Hematopoietic multipotent progenitor cell treated with erythropoietin and hydrocortisone succinate and interleukin-3 and kit ligand, for 17 days (in vitro differentiated cells): ENCODE data around the gene ADAMTS2.
"Not testable (repeated sequence)": the region's sequence is repeated elsewhere in the genome, so short reads cannot be mapped to it uniquely, and the experiment has no call there.

ENCODE experiments used
- DNase-seq: peaks from one replicate; pipeline ENCODE4 v3.0.0-alpha.2; 2015; ENCODE audit warnings: low spot score

ADAMTS2 gene

DNA sequence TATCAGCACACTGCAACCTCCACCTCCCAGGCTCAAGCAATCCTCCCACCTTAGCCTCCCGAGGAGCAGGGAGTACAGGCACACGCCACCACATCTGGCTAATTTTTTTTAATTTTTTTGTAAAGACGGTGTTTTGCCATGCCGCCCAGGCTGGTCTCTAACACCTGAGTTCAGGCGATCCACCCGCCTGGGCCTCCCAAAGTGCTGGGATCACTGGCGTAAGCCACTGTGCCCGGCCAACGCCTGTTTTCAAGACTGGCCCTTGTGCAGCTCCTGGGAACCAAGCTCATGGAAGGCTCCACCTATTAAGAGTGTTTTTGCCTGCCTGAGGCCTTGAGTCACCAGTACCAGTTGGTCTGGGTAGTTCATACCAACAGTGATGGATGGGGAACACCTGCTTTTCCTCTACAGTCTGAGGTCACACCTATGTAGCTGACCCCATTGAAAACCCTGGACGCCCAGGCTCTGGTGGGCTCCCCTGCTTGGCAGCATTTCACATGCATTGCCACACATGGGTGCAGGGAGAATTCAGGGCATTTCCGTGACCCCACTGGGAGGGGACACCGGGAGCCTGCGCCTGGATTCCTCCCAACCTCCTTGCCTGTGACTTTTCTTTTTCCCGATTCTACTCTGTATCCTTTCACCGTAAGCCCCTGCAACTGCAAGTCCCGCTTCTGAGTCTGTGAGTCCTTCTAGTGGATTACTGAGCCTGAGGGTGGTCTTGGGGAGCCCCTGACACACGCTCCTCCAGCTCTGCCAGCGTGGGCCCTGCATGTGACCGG is 221.6 kb downstream of the ADAMTS2 start:
- DNase-seq = no peak

DNA sequence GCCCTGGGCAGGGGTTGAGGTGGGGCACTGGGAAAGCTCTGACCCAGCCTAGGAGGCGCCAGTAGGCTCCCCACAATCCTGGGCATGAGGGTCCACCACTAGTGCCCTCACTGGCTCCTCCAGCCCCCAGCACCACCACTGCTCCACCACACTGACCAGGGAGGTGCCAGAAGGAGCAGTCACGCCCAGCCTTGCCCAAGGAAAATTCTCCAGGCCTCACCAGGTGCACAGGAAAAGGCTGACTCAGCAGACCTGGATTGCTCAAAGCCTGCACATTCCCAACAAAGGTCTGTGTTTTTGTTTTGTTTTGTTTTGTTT is 222.2 kb downstream of the ADAMTS2 start:
- no peak for DNase-seq

DNA sequence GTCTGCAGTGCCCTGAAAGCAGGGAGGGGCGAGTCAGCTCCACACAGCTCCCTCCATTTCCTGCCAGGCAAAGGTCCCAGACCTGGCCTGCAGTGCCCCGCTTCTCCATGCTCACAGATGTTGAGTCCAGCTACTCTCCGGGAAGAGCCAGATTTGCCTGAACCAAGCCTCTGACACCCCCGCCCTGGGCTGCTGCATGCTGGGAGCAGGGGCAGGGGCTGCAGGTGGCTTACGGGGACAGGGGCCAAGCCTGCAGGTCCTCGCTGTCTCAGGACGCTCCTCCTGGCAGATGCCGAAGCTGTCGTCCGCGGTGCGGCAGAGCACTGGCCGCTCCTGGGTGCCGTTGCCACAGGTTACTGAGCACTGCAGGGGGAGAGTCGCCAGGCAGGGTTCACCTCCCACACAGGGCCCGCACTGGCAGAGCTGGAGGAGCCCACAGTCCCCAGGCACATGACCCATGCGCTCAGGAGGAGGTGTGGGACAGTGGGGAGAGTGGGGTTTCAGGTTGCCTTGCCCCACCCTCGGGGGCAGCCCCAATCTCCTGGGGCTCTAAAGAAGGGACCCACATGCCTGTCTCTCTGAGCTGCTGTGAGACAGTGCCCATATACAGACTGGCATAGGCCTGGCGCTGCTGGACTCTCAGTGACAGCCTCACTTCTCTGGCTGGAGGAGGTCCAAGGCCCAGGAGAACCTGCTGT is 222.7 kb downstream of the ADAMTS2 start:
- no peak for DNase-seq

DNA sequence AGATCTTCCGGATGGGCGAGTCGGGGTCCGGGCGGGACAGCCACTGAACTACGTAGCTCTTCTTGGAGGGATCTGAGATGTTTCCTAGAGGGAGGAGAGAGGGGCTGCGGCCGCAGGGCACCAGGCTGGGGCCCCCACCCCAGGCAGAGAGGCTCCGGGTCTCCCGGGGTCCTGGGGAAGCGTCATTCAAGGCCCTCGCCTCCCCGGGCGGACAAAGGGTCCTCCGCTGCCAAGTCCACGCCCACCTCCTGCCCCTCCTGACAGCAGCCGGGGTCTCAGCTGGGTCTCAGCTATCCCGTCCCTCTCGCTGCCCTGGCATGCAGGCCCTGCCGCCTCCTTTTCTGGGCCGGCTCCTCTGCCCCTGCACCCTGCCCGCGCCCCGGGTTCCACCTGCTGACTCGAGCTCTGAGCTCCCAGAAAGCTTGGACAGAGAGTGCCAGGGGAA is 223.6 kb downstream of the ADAMTS2 start:
- DNase-seq = no peak

DNA sequence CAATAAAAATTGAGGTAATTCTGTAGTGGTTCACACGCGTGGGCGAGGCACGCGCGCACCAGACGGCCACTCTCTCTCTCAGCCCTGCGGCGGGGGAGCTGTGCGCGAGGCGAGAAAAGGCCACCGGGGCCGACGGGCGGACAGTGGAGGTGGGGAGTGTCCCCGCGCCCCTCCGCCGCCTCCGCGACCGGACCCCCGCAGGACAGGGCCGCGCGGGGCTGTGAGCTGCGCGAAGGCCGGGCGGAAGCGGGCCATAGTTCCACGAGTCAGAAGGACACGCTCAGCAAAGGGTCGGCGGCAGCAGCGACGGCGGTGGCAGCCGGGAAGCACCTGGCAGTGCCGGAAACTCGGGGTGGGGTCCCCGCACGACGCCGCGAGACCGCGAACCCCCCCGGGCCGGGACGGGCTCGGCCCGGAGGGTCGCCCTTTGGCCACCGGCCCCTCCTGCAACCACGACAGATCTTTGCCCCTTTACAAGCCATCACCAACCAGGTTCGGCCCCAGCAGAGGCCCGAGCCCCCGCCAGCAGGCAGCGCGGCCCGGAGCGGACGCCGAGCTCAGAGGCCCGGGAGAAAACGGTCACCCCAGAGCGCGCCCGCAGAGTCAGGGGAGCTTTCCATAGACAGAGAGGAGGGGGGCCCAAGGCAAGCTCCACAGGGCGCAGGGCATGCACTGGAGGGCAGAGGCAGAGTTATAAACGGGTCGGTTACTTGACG is 224.2 kb downstream of the ADAMTS2 start:
- no peak for DNase-seq

DNA sequence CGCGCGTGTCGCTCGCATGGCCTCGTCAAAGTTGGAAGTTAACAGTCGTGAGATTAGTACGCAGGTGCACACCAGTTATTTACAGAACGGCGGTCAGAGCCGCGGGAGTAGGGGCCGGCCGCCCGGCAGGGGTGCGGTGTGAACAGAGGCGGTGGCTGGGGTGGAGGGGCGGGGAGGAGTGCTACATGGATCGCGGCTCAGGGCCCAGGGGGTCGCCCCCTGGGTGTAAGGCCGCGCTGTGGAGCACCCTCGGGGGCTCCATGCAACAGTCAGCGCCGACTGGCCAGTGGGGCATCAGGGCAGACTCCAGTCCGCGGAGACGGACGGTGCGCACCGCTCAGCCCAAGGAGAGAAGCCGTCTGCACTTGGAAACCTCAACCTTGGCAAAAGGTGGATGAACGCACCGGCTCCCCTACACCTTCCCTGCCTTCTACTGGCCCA is 224.8 kb downstream of the ADAMTS2 start:
- DNase-seq = no peak

DNA sequence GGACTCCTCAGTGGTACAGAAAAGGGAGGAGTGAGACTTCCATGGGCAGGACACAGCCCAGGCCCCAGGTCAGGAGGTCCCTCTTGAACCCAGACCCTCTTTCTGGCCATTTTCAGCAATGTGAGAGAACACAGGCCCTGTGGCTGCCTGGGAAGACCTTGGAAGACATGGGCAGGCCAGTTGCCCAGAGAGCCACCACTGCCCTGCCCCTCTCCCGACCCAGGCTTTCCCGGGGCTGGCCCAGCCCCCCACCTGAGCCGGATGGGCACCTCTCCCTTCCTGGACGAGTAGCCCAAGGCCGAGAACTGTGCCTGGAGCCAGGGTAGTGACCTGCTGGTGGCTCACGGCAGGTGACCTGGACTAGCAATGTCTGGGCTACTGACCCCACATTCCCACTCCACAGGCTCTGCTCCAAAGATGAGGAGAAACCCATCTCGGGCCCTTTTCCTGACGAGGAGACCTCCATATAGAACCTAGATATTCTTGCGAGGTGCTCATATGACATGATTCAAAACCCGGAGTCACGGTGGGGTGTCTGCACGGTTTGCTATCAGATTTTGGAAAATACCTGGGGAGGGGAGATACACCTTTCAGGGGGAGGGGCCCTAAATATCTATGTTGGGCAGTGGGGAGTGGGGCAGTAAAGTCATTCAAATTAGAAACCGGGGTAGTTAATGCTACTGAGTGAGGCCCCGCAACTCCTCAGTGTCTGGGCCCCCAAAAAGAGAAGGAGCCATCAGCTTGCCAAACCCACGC is 225.7 kb downstream of the ADAMTS2 start:
- DNase-seq = no peak

DNA sequence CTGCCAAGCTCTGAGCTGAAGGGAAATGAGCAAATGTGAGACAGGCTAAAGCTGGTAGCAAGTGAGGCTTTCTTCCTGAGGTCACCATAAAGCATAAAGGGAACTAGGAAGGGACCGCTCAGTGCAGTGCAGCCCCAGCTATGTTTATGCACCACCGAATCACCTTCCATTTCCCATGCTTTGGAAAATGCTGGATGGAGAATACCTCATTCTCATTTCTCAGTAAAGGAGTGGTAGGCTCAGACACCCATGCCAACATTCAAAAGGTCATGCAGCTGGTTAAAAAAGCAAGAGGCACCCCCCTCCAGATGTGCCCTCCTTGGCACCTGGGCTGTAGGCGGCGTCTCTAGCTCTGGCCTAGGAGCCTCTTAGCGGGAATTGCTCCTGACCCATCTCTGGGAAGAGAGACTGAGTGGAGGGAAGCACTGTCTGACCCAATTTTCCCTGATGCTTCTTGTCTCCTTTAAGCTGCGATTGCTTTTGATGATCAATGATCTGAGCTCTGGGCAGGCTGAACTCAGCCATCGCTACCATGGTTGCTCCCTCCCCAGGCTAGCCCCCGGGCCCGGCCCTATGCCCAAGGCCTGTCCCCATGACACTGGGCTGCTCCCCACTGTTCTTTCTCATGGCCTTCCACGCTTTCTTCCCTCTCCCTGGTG is 226.4 kb downstream of the ADAMTS2 start:
- no peak for DNase-seq

DNA sequence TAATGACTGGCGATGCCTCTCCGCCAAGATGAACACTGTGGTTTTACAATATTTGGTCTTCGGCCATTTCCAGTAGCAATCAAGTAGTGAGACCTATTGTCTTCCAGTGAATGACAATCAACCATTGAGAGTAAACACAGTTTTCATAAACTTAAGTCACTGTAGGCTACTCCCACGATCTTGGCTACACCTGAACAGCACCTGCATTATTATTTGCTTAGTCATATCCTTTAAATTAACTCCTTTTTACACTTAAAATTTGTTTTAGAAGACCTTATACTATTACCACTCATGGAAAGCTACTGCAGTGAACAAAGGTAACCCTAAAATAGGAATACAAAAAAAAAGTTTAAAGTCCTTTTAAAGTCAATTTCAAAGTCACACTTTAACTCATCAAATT is 226.9 kb downstream of the ADAMTS2 start:
- no peak for DNase-seq

DNA sequence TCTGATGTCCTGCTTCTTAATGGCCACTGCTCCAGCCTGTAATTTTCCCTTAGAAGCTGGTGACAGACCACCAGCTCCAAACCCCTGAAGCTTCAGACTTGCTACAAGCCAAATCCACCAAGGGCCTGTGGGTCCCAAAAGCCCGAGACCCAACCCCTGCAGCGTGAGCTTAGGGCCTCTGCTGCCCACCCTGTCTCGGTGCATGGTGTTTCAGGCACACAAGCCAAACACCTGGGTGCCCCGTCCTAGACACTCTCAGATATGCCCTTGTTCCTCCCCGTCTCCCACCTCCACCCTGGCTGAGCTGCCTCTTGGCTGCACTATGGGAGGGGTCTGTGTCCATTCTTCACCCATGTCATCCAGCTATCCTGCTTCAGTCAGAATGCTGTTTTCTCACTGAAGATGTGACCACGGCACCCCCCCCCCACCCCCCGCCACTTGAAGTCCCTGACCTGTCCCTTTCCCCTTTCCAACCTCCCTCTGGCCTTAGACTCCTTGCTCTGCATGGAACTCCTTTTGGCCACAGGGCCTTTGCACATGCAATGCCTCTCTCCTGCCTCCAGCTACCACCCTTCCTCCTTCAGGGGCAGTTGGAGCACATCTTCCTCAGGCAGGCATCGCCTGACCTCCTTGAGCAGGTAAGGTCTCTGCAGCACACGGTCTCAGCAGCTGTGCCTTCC is 229.3 kb downstream of the ADAMTS2 start:
- DNase-seq = no peak

DNA sequence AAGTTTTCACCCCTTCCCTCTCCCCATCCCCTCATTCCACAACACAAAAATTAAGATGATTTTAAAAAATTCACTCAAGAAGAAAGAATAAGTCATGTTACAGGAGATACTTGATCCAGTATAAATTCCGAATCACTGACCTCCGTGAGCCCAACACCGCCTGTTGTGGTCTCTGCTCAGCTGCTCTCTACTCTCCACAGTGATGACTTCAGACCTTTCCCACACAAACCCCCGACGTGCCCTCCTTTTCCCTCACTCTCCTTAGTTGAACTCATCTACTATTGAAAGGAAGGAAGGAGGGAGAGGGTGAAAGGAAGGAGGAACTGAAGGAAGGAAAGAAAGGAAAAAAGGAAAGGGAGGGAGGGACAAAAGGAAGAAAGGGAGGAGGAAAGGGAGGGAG is 230.0 kb downstream of the ADAMTS2 start:
- no peak for DNase-seq

DNA sequence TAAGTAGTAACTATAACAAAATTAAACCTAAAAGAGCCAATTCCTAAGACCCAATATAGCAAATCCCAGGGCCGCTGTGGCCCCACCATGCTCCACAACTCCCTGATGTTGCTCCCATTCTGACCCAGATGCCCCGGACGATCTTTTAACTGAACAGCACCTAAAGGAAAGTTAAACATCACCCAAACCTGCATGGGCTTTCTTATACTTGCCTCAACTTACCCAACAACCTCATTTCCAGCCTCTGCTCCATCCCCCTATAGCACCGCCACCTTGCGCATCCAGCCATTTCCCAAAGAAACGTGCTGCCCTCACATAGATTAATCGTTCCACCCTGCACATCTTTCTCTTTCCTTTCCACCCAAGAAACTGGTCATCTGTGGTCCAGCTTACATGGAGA is 230.5 kb downstream of the ADAMTS2 start:
- no peak for DNase-seq

DNA sequence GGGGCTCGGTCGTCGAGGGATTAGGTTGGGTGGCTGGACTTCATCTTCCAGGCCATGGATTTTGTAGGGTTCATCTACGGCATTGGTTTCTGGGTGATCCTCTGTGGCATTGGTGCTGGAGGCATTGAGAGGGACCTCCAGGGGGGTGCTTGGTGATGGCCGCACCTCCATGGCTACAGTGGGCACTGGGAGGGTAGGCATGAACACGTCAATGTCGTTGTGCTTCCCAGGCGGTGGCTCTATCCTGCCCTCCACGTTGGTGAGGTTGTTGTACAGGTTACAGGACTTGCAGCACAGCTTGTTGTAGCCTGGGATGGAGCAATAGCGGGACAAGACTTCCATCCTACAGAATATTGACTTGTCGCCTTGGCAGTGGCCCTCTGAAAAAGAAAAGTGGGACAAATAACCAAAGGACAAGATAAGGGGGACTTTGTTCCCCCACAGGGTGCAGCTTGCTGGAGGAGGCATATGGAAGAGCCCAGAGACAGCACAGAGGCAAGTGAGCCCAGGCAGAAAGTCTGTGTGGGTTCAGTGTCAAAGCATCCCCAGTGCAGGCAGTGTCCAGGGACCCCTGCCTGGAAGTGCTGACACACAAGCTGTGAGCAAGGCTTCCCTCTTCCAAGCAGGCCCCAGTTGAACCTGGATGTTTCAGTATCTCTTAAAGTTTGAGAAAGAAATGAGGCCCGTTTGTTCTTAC is 231.2 kb downstream of the ADAMTS2 start:
- no peak for DNase-seq

DNA sequence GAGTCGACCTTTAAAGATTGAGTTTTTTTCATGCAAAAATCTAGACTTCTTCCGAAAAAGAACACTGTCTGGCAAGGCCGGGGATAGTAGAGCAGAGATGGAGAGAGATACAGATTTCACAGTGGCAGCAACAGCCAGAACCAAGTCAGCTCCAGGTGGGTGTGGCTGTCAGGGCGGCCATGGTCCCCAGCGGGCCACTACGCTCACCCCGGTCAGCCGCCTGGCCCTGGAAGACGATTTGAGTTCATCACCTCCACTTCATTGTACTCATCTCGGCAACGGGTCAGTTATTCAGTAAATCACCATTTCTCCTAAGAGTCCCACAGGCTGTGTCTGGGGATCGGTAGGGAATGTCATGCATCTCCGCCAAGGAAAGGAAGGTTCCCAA is 232.1 kb downstream of the ADAMTS2 start:
- no peak for DNase-seq

DNA sequence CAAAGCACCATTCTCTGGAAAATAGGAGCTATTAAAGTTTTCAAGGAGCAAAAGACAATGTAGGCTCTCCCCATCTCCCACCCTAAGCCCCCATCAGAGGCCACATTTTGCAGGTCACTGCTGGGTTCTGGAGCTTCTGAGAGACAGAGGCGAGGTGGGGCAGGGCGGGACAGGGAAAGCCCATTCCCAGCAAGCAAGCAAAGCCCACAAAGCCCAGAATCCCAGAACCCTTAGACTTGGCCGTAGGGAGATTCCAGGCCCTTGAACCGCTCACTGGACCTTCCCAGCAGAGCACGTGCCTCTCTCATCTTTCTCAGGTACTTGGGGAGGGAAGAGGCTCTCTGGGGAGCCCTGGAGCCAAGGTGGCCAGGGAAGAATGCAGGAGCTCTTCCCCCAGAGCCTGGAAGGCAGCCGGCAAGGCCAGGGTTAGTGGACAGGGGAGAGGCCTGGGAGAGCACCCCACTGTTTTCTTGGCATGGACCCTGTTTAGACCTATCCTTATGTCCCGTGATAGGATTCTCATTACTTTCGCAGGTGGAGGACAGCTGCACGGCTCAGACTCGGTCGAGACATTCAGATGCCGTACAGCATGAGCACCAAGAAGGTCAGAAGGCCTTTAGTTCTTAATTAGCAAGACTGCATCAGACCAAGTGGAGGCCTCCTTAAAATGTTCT is 232.7 kb downstream of the ADAMTS2 start:
- no peak for DNase-seq

DNA sequence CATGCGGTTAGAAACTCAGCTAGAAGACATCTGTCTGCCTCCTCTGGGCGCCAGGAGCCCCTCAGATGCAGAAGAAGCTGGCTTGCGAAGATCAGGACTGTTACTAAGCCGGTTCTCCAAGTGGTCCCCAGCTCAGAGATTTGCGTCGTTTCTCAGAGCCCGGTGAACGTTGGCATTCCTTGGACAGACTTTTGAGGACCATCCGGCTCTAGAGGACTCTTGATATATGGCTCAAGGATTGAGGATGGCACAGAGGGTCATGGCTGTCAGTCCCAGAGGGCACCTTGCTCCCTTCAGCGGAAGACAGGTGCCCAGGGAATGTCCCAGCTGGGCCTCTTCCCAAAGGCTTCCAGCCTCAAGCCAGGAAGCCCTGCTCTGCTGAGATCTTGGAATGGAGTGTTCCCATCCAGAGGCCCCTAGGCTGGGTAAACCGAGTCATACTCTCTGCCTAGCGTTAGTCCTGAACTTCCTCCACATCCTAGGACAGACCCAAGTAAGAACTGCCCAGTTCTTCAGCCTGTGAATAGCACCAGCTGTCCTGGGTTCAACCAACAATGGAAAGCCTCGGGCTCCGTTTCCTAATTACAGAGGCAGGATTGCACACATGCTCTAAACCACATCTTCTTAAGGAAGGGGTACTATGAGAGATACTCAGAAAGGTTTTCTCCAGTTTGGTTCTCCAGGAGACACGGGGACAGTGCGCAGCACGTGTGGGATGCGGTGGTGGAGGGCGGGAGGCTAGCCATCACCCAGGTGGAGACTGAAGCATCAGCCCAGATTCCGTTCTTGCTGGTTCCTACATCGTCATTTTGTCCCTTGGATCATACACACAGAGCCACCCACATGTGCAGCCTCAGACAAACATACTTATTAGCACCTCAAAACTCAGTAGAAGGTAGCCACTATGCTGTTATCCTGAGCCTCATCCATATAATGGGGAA is 233.7 kb downstream of the ADAMTS2 start:
- DNase-seq = no peak

DNA sequence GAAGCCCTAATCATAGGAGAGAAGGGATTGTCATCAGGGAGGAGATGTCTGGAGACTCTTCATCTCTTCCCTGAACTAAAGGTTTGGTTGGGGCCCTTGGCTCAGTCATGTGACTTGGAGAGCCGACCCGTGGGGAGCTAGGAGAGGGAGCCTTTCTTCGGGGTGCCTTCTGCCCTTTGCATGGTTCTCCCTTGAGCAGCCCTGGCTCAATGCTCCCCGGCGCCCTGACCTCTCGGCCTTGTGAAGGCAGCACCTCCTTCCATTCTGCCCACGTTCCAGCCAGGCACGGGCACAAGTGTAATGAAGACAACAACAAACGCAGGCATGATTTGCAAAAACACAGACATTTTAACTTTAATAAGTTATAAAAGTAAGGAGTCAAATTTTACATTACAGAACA is 234.7 kb downstream of the ADAMTS2 start:
- DNase-seq = no peak

DNA sequence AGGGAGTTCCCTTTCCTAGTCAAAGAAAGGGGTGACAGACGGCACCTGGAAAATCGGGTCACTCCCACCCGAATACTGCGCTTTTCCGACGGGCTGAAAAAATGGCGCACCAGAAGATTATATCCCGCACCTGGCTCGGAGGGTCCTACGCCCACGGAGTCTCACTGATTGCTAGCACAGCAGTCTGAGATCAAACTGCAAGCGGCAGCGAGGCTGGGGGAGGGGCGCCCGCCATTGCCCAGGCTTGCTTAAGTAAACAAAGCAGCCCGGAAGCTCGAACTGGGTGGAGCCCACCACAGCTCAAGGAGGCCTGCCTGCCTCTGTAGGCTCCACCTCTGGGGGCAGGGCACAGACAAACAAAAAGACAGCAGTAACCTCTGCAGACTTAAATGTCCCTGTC is 244.0 kb downstream of the ADAMTS2 start:
- not testable (repeated sequence) for DNase-seq

DNA sequence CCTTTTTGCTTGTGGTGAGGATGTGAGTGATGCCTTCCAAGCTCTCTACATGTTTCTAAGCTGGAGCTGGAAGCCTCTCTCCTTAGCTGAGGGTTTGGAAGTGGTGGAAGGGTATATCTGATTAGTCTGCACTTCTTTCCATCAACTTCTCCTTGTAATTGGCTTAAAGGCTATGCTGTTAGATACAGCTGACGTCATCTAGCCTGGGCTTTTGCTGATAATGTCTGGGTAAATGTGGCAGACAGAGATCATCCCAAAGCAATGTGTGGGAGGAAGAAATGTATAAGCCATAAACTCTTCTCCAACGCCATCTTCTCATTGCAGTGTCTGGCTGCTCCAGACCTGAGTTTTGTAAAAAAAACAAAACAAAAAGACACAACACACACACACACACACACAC is 255.8 kb downstream of the ADAMTS2 start:
- DNase-seq = no peak
